Measurements from ENCODE around the gene CDH13. TPM values are rescaled to one million over a fixed set of nuclear protein-coding genes. Genes with fewer than 3 reads are reported as not detected.

CDH13 gene
- polyA plus RNA-seq, 1 donor from 2014 or later, result 3.2 TPM

- no peaks in the 10 kb centered on the region for H3F3A ChIP-seq (ENCODE audit: insufficient read depth, low read length, poor library complexity, severe bottlenecking)
- H2AFZ ChIP-seq (ENCODE audit: low read depth, low read length), result no peak overlapping the region
- no peaks in the 10 kb centered on the region for H3K79me2 ChIP-seq (replicated peaks; ENCODE audit: insufficient read depth, low read length)
- H3K9me2 ChIP-seq (ENCODE audit: insufficient read depth, low read length), result no peaks in the 10 kb centered on the region
- H3K36me3 ChIP-seq (ENCODE audit: insufficient read depth, low read length), result no peaks in the 10 kb centered on the region
- no peaks in the 10 kb centered on the region for H4K20me1 ChIP-seq (ENCODE audit: insufficient read depth)
- no peaks in the 10 kb centered on the region for H3K27me3 ChIP-seq (ENCODE audit: insufficient read depth, low read depth, low read length)
- no peak overlapping the region for H3K4me2 ChIP-seq (ENCODE audit: low read length)
- H3K9me3 ChIP-seq (ENCODE audit: low read length), result no peaks in the 10 kb centered on the region
- no peak overlapping the region for H3K27ac ChIP-seq (ENCODE audit: low read length)
- TF ChIP-seq POLR2AphosphoS5 (IDR thresholded peaks at IDR 0.05) (no peak), EP300 (conservative IDR thresholded peaks at IDR 0.05; ENCODE audit: poor library complexity, severe bottlenecking) (no peak), EZH2 (IDR thresholded peaks at IDR 0.05; ENCODE audit: borderline replicate concordance, insufficient read depth, low read length, poor library complexity, severe bottlenecking) (no peak), MXI1 (conservative IDR thresholded peaks at IDR 0.05; ENCODE audit: poor library complexity, severe bottlenecking) (no peak), SMC3 (conservative IDR thresholded peaks at IDR 0.05; ENCODE audit: poor library complexity) (no peak), RAD21 (conservative IDR thresholded peaks at IDR 0.05) (no peak), CTCF (IDR thresholded peaks at IDR 0.05; ENCODE audit: poor library complexity, severe bottlenecking) (no peak), TAF1 (IDR thresholded peaks at IDR 0.05; ENCODE audit: low read depth) (no peak)
- TF ChIP-seq, protein P1, sequence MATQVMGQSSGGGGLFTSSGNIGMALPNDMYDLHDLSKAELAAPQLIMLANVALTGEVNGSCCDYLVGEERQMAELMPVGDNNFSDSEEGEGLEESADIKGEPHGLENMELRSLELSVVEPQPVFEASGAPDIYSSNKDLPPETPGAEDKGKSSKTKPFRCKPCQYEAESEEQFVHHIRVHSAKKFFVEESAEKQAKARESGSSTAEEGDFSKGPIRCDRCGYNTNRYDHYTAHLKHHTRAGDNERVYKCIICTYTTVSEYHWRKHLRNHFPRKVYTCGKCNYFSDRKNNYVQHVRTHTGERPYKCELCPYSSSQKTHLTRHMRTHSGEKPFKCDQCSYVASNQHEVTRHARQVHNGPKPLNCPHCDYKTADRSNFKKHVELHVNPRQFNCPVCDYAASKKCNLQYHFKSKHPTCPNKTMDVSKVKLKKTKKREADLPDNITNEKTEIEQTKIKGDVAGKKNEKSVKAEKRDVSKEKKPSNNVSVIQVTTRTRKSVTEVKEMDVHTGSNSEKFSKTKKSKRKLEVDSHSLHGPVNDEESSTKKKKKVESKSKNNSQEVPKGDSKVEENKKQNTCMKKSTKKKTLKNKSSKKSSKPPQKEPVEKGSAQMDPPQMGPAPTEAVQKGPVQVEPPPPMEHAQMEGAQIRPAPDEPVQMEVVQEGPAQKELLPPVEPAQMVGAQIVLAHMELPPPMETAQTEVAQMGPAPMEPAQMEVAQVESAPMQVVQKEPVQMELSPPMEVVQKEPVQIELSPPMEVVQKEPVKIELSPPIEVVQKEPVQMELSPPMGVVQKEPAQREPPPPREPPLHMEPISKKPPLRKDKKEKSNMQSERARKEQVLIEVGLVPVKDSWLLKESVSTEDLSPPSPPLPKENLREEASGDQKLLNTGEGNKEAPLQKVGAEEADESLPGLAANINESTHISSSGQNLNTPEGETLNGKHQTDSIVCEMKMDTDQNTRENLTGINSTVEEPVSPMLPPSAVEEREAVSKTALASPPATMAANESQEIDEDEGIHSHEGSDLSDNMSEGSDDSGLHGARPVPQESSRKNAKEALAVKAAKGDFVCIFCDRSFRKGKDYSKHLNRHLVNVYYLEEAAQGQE (IDR thresholded peaks at IDR 0.05; ENCODE audit: borderline replicate concordance), result no peak
- no peak overlapping the region for H3K4me3 ChIP-seq (ENCODE audit: low read length)
- no peak overlapping the region for H3K9ac ChIP-seq (ENCODE audit: low read length)
Measured at GRCh38 chr16:82992786-82993185, 366.0 kb downstream of the CDH13 start.

GRCh38 chr16:82993415-82993814 lies 366.6 kb downstream of the CDH13 start:
- no peak for TF ChIP-seq RAD21 (conservative IDR thresholded peaks at IDR 0.05)
- TF ChIP-seq EZH2 (IDR thresholded peaks at IDR 0.05; ENCODE audit: borderline replicate concordance, insufficient read depth, low read length, poor library complexity, severe bottlenecking), result no peak
- H3K4me3 ChIP-seq (ENCODE audit: low read length), result no peak overlapping the region
- H3K9ac ChIP-seq (ENCODE audit: low read length), result no peak overlapping the region
- H3K27ac ChIP-seq (ENCODE audit: low read length), result no peak overlapping the region
- no peaks in the 10 kb centered on the region for H3K9me2 ChIP-seq (ENCODE audit: insufficient read depth, low read length)
- H3F3A ChIP-seq (ENCODE audit: insufficient read depth, low read length, poor library complexity, severe bottlenecking), result no peaks in the 10 kb centered on the region
- no peaks in the 10 kb centered on the region for H4K20me1 ChIP-seq (ENCODE audit: insufficient read depth)
- no peaks in the 10 kb centered on the region for H3K36me3 ChIP-seq (ENCODE audit: insufficient read depth, low read length)
- H3K79me2 ChIP-seq (replicated peaks; ENCODE audit: insufficient read depth, low read length), result no peaks in the 10 kb centered on the region
- H3K27me3 ChIP-seq (ENCODE audit: insufficient read depth, low read depth, low read length), result no peaks in the 10 kb centered on the region
- no peaks in the 10 kb centered on the region for H3K9me3 ChIP-seq (ENCODE audit: low read length)
- H2AFZ ChIP-seq (ENCODE audit: low read depth, low read length), result no peak overlapping the region
- H3K4me2 ChIP-seq (ENCODE audit: low read length), result no peak overlapping the region

- Histone ChIP-seq H3K79me2 (replicated peaks; ENCODE audit: insufficient read depth, low read length) (no peaks in the 10 kb centered on the region), H3K36me3 (ENCODE audit: insufficient read depth, low read length) (no peaks in the 10 kb centered on the region), H3K4me3 (ENCODE audit: low read length) (no peak overlapping the region), H3K9me3 (ENCODE audit: low read length) (no peaks in the 10 kb centered on the region), H3K9me2 (ENCODE audit: insufficient read depth, low read length) (no peaks in the 10 kb centered on the region), H3K9ac (ENCODE audit: low read length) (no peak overlapping the region), H3K27ac (ENCODE audit: low read length) (no peak overlapping the region), H3K4me2 (ENCODE audit: low read length) (no peak overlapping the region), H2AFZ (ENCODE audit: low read depth, low read length) (no peak overlapping the region), H3F3A (ENCODE audit: insufficient read depth, low read length, poor library complexity, severe bottlenecking) (no peaks in the 10 kb centered on the region), H4K20me1 (ENCODE audit: insufficient read depth) (no peaks in the 10 kb centered on the region), H3K27me3 (ENCODE audit: insufficient read depth, low read depth, low read length) (no peaks in the 10 kb centered on the region)
- TF ChIP-seq EP300 (conservative IDR thresholded peaks at IDR 0.05; ENCODE audit: poor library complexity, severe bottlenecking) (no peak), MXI1 (conservative IDR thresholded peaks at IDR 0.05; ENCODE audit: poor library complexity, severe bottlenecking) (no peak), SMC3 (conservative IDR thresholded peaks at IDR 0.05; ENCODE audit: poor library complexity) (no peak), TAF1 (IDR thresholded peaks at IDR 0.05; ENCODE audit: low read depth) (no peak), EZH2 (IDR thresholded peaks at IDR 0.05; ENCODE audit: borderline replicate concordance, insufficient read depth, low read length, poor library complexity, severe bottlenecking) (no peak), CTCF (IDR thresholded peaks at IDR 0.05; ENCODE audit: poor library complexity, severe bottlenecking) (no peak), POLR2AphosphoS5 (IDR thresholded peaks at IDR 0.05) (no peak), RAD21 (conservative IDR thresholded peaks at IDR 0.05) (no peak)
- TF ChIP-seq, protein P1 (IDR thresholded peaks at IDR 0.05; ENCODE audit: borderline replicate concordance), result no peak
Measured at GRCh38 chr16:82993926-82994325, 367.2 kb downstream of the CDH13 start.

Data from neural cell (in vitro differentiated cells).